IMR-90 (cell line): Measurements from ENCODE around the gene RPL6. TPM values are rescaled to one million over a fixed set of nuclear protein-coding genes. Genes with fewer than 3 reads are reported as not detected.

Source experiments
- ATAC-seq: fragments of 200-7000 bp; cut with Tn5 transposase; 2 replicates; pipeline ENCODE4 v1.9.1; 2020; ENCODE audit warnings: low read depth, mild to moderate bottlenecking, moderate library complexity
- BruUV-seq: library from RNA; stranded (reverse); fragments of 400-500 nt; replicated peaks from 2 replicates; lab custom pipeline; 2021; lab: Mats Ljungman, UMichigan
- CTCF ChIA-PET: fragments of 300-600 bp; formaldehyde crosslinking; extraction: SDS; loops from one replicate; lab custom pipeline; 2021; ENCODE audit warnings: antibody characterized with exemption; lab: Yijun Ruan, JAX
- POLR2A ChIA-PET: fragments of 300-600 bp; sonication (Branson Sonifier 250); formaldehyde crosslinking; loops from one replicate; lab custom pipeline; 2022; ENCODE audit warnings: antibody characterized with exemption; ENCODE audit not compliant: unreplicated experiment; lab: Charles Lee
- DNase-seq: peaks from one replicate; pipeline ENCODE4 v3.0.0; 2013
- H2AFZ ChIP-seq: replicated peaks from 2 replicates; pipeline ENCODE3; 2013; ENCODE audit warnings: low read length, mild to moderate bottlenecking; ENCODE audit not compliant: poor library complexity
- H2AK5ac ChIP-seq: 2 replicates; pipeline ENCODE4 v1.6.1; 2013; ENCODE audit warnings: low read depth, low read length, inconsistent platforms
- H2AK9ac ChIP-seq: replicated peaks from 2 replicates; pipeline ENCODE3; 2013; ENCODE audit warnings: mild to moderate bottlenecking, low read depth, low read length, moderate library complexity; ENCODE audit not compliant: poor library complexity
- H2BK120ac ChIP-seq: 2 replicates; pipeline ENCODE4 v1.6.1; 2013; ENCODE audit warnings: low read depth, low read length, inconsistent platforms
- H2BK15ac ChIP-seq: 3 replicates; pipeline ENCODE4 v1.6.1; 2013; ENCODE audit warnings: low read depth, low read length, inconsistent platforms
- H2BK20ac ChIP-seq: 2 replicates; pipeline ENCODE4 v1.6.1; 2013; ENCODE audit warnings: low read depth, mild to moderate bottlenecking, inconsistent platforms, low read length, moderate library complexity
- H2BK5ac ChIP-seq: 2 replicates; pipeline ENCODE4 v1.6.1; 2013; ENCODE audit warnings: mild to moderate bottlenecking, low read depth, low read length, inconsistent platforms; ENCODE audit not compliant: poor library complexity, severe bottlenecking
- H3K14ac ChIP-seq: replicated peaks from 2 replicates; pipeline ENCODE4 v1.6.1; 2013; ENCODE audit warnings: low read depth, low read length, inconsistent platforms
- H3K18ac ChIP-seq: 2 replicates; pipeline ENCODE4 v1.6.1; 2013; ENCODE audit warnings: low read depth, low read length, control low read depth
- H3K23ac ChIP-seq: 2 replicates; pipeline ENCODE4 v1.6.1; 2013; ENCODE audit warnings: low read depth, low read length, inconsistent platforms
- H3K27ac ChIP-seq: 2 replicates; pipeline ENCODE4 v1.5.1; 2013; ENCODE audit warnings: mild to moderate bottlenecking, control low read depth, low read length; ENCODE audit not compliant: insufficient read depth
- H3K27me3 ChIP-seq: 2 replicates; pipeline ENCODE4 v1.6.1; 2013; ENCODE audit warnings: low read length; ENCODE audit not compliant: control insufficient read depth, insufficient read depth
- H3K36me3 ChIP-seq: 2 replicates; pipeline ENCODE4 v1.6.1; 2013; ENCODE audit warnings: low read length, mixed read lengths; ENCODE audit not compliant: control insufficient read depth, insufficient read depth
- H3K4ac ChIP-seq: 2 replicates; pipeline ENCODE4 v1.6.1; 2013; ENCODE audit warnings: low read depth, low read length, inconsistent platforms
- H3K4me1 ChIP-seq: 2 replicates; pipeline ENCODE4 v1.6.1; 2013; ENCODE audit warnings: low read length, mixed read lengths; ENCODE audit not compliant: control insufficient read depth, insufficient read depth
- H3K4me2 ChIP-seq: 2 replicates; pipeline ENCODE4 v1.6.1; 2013; ENCODE audit warnings: low read depth, mild to moderate bottlenecking, control low read depth, low read length, moderate library complexity
- H3K4me3 ChIP-seq: 2 replicates; pipeline ENCODE4 v1.5.1; 2013; ENCODE audit warnings: low read depth, mild to moderate bottlenecking, control low read depth, low read length, moderate library complexity; ENCODE audit not compliant: insufficient read depth
- H3K56ac ChIP-seq: 2 replicates; pipeline ENCODE4 v1.6.1; 2013; ENCODE audit warnings: low read length, inconsistent platforms; ENCODE audit not compliant: insufficient read depth; ENCODE audit errors: extremely low read depth
- H3K79me1 ChIP-seq, 2 experiments: 2 replicates each; pipeline ENCODE4 v1.6.1; 2013; ENCODE audit warnings: low read length in 2 of 2, inconsistent platforms in 1 of 2, low read depth in 1 of 2
- H3K9ac ChIP-seq: 2 replicates; pipeline ENCODE4 v1.6.1; 2013; ENCODE audit warnings: low read depth, low read length, control low read depth
- H3K9me1 ChIP-seq: 2 replicates; pipeline ENCODE4 v1.6.1; 2013; ENCODE audit warnings: low read length, inconsistent platforms; ENCODE audit not compliant: insufficient read depth
- H3K9me3 ChIP-seq: 2 replicates; pipeline ENCODE4 v1.6.1; 2013; ENCODE audit warnings: low read length; ENCODE audit not compliant: control insufficient read depth, insufficient read depth
- H4K20me1 ChIP-seq: 2 replicates; pipeline ENCODE4 v1.6.1; 2013; ENCODE audit warnings: low read length, inconsistent platforms; ENCODE audit not compliant: insufficient read depth
- H4K5ac ChIP-seq: 2 replicates; pipeline ENCODE4 v1.6.1; 2013; ENCODE audit warnings: mild to moderate bottlenecking, low read depth, low read length, control low read depth
- H4K8ac ChIP-seq, 2 experiments: 2 replicates each; pipeline ENCODE4 v1.6.1; 2013; ENCODE audit warnings: low read depth in 2 of 2, low read length in 2 of 2, control low read depth in 1 of 2, inconsistent platforms in 1 of 2
- H4K91ac ChIP-seq: 2 replicates; pipeline ENCODE4 v1.6.1; 2013; ENCODE audit warnings: low read depth, low read length, inconsistent platforms; ENCODE audit not compliant: insufficient read depth
- CHD1 ChIP-seq: IDR thresholded peaks from 2 replicates; pipeline ENCODE4 v1.6.1; 2012; ENCODE audit warnings: low read depth, low read length, improper control_type of control experiment
- FOS ChIP-seq: fragments of 150-350 bp; IDR thresholded peaks from 2 replicates; pipeline ENCODE4 v1.6.1; 2016; ENCODE audit warnings: low read depth, low read length
- MXI1 ChIP-seq: IDR thresholded peaks from 2 replicates; pipeline ENCODE4 v1.6.1; 2012; ENCODE audit warnings: low read depth, mild to moderate bottlenecking, low read length, moderate library complexity, borderline replicate concordance
- RCOR1 ChIP-seq: IDR thresholded peaks from 2 replicates; pipeline ENCODE4 v1.6.1; 2012; ENCODE audit warnings: mild to moderate bottlenecking, low read length, improper control_type of control experiment; ENCODE audit not compliant: insufficient replicate concordance
- WGBS, 2 experiments: methylation state at CpG; one replicate each; pipeline versions ENCODE4 v1.1.5 to v1.1.7; 2013; ENCODE audit warnings: missing lambda C conversion rate in 2 of 2; ENCODE audit not compliant: insufficient read length in 1 of 2; ENCODE audit errors: extremely low coverage in 2 of 2; 5-methylcytosine and 5-hydroxymethylcytosine counted together
- dilution Hi-C: fragments of 300-500 bp; cut with HindIII; formaldehyde crosslinking; loops from one replicate; pipeline ENCODE4 v1.14.3; 2018; ENCODE audit warnings: low sequenced_read_pairs; ENCODE audit not compliant: unreplicated experiment
- in situ Hi-C: fragments of 300-500 bp; cut with MboI; formaldehyde crosslinking; loops from 3 replicates; pipeline ENCODE4 v1.14.3; 2019; ENCODE audit warnings: low sequenced_read_pairs, inconsistent platforms, mixed read lengths
- intact Hi-C: fragments of 100-400 bp; cut with micrococcal nuclease; formaldehyde crosslinking; loops from 2 replicates; pipeline ENCODE4 v1.10.0; 2022
- polyA plus RNA-seq, 3 experiments: library from polyadenylated mRNA; depleted of rRNA; stranded (reverse); fragments of >200 nt; gene quantifications; 2 replicates each; pipeline ENCODE4 v1.2.3, GENCODE V29; 2012; ENCODE audit warnings: low replicate concordance in 1 of 3
- total RNA-seq: library from RNA; depleted of rRNA; stranded (reverse); fragments of >200 nt; gene quantifications from 2 replicates; pipeline ENCODE4 v1.2.3, GENCODE V29; 2012

Gene RPL6
- total and polyA plus RNA-seq, 2 of the 4 experiments (the other 2 are of a cell fraction) = 1,317 to 1,694 TPM

- dilution Hi-C loops = no loop called here
- no peak overlapping the region for H4K5ac ChIP-seq
- H3K79me1 ChIP-seq = peaks cover 0 to 3% of the 10 kb centered on the region in 2 experiments; a peak in 1 of 4 replicates
- H3K4me1 ChIP-seq = no peaks in the 10 kb centered on the region
- H3K4me2 ChIP-seq = no peak overlapping the region
- peaks cover 19% of the 10 kb centered on the region for H4K20me1 ChIP-seq
- POLR2A ChIA-PET = no interaction called here
- H3K56ac ChIP-seq = no peak overlapping the region
- H3K23ac ChIP-seq = no peak overlapping the region
- ATAC-seq = no peak
- H3K27me3 ChIP-seq = no peaks in the 10 kb centered on the region
- H2BK15ac ChIP-seq = no peak overlapping the region
- no peak overlapping the region for H3K18ac ChIP-seq
- H2AFZ ChIP-seq = no peak overlapping the region
- H2AK5ac ChIP-seq = no peak overlapping the region
- H2BK20ac ChIP-seq = no peak overlapping the region
- in situ Hi-C loops = no loop called here
- no peaks in the 10 kb centered on the region for H3K9me3 ChIP-seq
- H3K9me1 ChIP-seq = no peaks in the 10 kb centered on the region
- no peak overlapping the region for H4K8ac ChIP-seq
- H2BK120ac ChIP-seq = no peak overlapping the region
- H2BK5ac ChIP-seq = no peak overlapping the region
- no peak overlapping the region for H3K14ac ChIP-seq
- H3K4ac ChIP-seq = no peak overlapping the region
- no peak overlapping the region for H3K4me3 ChIP-seq
- DNase-seq = no peak
- no peak overlapping the region for H4K91ac ChIP-seq
- no peak overlapping the region for H2AK9ac ChIP-seq
- CTCF ChIA-PET = no interaction called here
- BruUV-seq = no TSS peak
- H3K9ac ChIP-seq = no peak overlapping the region
- intact Hi-C loops = no loop called here
- H3K36me3 ChIP-seq = peaks cover 14% of the 10 kb centered on the region
- no CpG with 5 or more reads among the region's 5 CpGs for WGBS, 2 experiments
- TF ChIP-seq FOS (no peak), MXI1 (no peak), RCOR1 (no peak), CHD1 (no peak)
- H3K27ac ChIP-seq = no peak overlapping the region
Observed at GRCh38 chr12:112401054-112401453, 8.4 kb downstream of the RPL6 start.
